GM10266 (cell line): ENCODE results near the gene TEAD1.

Experiments used
- DNase-seq: peaks from one replicate; pipeline ENCODE4 v3.0.0; 2012; ENCODE audit errors: extremely low spot score
- TF ChIP-seq, protein P1 (sequence below): IDR thresholded peaks from 2 replicates; pipeline ENCODE4 v1.5.1; 2012; ENCODE audit warnings: mild to moderate bottlenecking, low read depth; ENCODE audit not compliant: control insufficient read depth, insufficient read depth; ENCODE audit errors: missing control alignments

TEAD1 gene

DNA sequence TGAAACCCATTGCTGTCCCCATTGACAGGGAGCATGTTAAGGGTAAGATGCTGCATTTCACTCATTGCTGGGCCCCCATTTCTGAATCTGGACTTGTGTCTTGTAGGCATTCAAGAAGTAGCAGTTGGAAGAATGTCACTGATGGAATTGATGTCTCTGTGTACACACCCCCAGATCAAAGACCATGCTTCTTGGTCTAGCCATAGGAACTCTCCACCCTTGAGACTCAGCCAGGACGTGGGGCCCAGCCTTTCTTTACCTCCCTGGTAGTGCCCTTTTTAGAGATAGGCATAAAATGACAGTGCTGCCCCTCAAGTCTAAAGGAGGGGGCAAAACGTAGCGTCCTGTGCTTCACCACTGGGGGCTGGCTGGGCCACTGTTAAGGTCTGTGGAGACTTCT lies 135.1 kb downstream of the TEAD1 start:
- DNase-seq = no peak
- TF ChIP-seq, protein P1, sequence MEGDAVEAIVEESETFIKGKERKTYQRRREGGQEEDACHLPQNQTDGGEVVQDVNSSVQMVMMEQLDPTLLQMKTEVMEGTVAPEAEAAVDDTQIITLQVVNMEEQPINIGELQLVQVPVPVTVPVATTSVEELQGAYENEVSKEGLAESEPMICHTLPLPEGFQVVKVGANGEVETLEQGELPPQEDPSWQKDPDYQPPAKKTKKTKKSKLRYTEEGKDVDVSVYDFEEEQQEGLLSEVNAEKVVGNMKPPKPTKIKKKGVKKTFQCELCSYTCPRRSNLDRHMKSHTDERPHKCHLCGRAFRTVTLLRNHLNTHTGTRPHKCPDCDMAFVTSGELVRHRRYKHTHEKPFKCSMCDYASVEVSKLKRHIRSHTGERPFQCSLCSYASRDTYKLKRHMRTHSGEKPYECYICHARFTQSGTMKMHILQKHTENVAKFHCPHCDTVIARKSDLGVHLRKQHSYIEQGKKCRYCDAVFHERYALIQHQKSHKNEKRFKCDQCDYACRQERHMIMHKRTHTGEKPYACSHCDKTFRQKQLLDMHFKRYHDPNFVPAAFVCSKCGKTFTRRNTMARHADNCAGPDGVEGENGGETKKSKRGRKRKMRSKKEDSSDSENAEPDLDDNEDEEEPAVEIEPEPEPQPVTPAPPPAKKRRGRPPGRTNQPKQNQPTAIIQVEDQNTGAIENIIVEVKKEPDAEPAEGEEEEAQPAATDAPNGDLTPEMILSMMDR = no peak

DNA sequence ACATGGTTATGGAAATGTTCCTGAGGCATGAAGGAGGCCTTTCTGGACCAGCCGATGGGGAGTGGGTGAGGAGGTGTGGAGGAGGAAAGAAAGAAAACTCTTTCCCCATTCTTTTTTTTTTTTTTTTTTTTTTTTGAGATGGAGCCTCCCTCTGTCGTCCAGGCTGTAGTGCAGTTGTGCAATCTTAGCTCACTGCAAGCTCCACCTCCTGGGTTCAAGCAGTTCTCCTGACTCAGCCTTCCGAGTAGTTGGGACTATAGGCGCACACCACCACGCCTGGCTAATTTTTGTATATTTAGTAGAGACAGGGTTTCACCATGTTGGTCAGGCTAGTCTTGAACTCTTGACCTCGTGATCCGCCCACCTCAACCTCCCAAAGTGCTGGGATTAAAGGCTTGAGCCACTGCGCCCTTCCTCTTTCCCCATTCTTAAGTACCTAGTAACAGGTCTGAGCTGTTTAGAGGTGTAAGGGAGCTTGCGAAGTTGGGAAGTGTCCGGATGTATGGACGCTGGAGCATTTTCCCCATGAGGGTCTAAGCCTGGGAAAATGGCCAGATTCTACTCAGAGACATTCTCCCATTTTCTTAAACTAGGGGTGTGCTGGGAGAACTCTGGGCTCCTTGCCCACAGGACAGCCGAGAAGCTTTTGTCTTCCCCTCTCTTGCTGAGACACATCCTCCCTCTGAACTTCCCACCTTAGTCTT lies 135.8 kb downstream of the TEAD1 start:
- TF ChIP-seq, protein P1 = no peak
- DNase-seq = no peak

DNA sequence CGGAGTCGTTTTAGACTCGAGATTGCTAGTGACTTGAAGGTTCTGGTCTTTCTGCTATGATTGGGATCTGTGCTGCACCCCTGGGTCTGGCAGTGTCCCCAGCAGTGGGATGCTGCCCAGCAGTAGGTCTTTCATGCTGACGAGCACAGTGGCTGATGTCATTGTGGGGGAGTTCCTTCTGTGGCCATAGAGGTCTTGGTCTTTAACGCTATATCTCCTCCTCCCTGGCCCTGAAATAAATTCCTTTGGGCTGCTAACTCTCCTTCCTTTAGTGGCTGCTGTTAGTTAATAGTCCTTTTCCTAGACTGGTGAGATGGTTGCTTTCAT lies 136.3 kb downstream of the TEAD1 start:
- TF ChIP-seq, protein P1 = no peak
- DNase-seq = no peak

DNA sequence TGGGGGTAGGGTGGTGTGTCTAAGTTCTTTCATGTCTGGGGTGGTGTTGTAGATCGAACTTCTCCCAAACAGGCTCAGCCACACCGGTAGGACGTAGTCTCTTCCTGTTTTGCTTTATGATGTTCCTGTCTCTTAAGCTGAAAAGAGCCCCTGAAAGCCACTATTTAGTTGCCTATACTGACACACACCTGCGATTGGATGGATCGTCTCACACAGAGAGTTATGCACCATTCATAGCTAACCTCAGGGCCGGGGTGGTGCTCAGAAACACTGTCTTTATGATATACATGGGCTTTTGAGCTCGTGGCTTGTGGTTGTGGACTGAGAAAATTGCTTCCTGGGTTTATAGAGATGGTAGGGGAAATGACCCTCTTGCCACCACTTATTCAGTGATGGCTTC lies 137.6 kb downstream of the TEAD1 start:
- DNase-seq = no peak
- TF ChIP-seq, protein P1 = no peak

DNA sequence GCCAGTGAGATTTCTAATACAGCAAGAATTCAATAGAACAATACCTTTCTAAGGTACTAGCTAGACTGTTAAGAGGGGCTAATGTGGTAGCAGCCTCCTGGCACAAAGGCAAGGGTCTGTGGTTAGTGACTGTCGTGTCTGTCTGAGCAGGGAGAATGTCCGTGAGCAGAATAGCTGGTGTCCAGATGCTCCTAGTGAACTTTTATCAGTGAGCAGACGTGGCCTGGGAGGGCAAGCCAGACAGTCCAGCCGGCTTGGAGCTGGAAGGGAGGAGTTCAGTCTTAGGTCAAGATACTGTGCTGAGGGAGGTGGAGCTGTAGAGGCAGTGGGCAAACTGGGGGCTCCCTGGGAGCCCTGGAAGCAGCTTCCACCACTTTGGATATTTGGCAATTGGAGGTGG lies 138.6 kb downstream of the TEAD1 start:
- no peak for DNase-seq
- TF ChIP-seq, protein P1 = no peak

DNA sequence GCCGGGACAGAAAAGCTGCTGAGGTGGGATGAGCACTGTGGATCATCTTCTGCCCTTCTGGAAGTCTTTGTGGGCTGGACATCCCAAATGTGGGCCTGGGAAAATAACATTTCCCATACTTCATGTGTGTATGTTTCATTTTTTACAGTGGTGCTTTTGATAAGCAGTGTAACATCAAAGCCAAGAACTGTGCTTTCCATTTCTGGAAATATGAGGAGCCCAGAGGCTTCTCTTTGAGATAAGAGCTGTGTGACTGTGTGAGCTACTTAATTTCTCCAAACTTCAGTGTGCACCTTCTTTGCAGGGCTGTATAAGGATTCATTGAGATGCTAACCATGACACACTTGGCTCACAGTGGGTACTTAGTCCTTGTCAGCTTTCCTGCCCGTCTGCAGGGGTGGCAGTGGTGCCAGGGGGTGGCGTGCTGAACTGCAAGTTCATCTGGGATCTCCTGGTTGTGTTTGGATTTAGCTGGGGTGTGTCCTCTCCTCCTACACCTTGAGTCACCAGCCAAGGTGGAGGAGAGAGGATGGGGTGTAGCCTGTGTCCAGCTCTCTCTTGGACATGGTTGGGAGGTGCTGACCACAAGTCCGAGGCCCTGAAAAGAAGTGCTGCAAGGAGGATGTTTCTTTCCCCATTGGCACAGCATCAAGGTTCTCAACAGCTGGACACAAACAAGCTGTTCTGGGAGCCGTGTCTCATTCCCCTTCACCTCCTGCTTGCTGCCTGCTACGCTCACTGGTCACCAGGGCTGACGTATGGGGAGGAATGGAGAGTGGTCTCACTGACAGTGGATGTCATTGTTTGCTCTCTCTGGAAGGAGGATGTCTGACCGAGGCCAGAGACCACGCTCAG lies 139.4 kb downstream of the TEAD1 start:
- TF ChIP-seq, protein P1 = no peak

DNA sequence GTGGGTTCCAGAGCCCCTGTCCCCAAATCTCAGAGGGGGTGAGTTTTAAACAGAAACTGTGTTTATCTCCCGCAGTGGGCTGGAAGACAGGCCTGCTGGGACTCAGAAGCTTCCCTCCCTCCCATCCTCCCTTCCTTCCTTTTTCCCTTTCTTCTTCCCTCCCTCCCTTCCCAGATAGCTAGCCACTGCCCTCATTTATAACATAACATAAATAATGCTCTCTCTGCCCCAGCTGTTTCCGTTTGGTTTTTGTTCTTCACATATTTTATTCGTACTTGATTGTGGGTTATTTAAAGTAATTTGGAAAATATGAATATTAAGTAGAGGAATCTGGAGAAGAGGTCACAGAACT lies 140.9 kb downstream of the TEAD1 start:
- no peak for DNase-seq
- TF ChIP-seq, protein P1 = no peak

More for the DNA sequence above, 139.4 kb downstream of the TEAD1 start:
- DNase-seq = no peak
